Nephron (organoid): ENCODE results near the gene RASEF.

Source experiments
- H3K27ac Mint-ChIP-seq, 3 experiments: 2 replicates each; pipeline ENCODE4 v1.8.0; 2020; ENCODE audit warnings: mixed read lengths in 3 of 3, mild to moderate bottlenecking in 2 of 3, moderate library complexity in 1 of 3
- H3K27me3 Mint-ChIP-seq: 2 replicates; pipeline ENCODE4 v1.8.0; 2021; ENCODE audit warnings: low read depth, mild to moderate bottlenecking, moderate library complexity, mixed read lengths
- H3K36me3 Mint-ChIP-seq: 2 replicates; pipeline ENCODE4 v1.8.0; 2020; ENCODE audit warnings: low read depth, mixed read lengths
- H3K4me1 Mint-ChIP-seq: 2 replicates; pipeline ENCODE4 v1.8.0; 2020; ENCODE audit warnings: mixed read lengths
- H3K4me3 Mint-ChIP-seq, 3 experiments: 2 replicates each; pipeline ENCODE4 v1.8.0; 2020; ENCODE audit warnings: mild to moderate bottlenecking in 3 of 3, mixed read lengths in 3 of 3, moderate library complexity in 2 of 3
- H3K9me3 Mint-ChIP-seq: 2 replicates; pipeline ENCODE4 v1.8.0; 2020; ENCODE audit warnings: mixed read lengths
- CTCF ChIP-seq, 3 experiments: fragments of 200-600 bp; sonication (generic); IDR thresholded peaks; one replicate each; pipeline ENCODE4 v1.5.0; 2021; ENCODE audit warnings: antibody characterized with exemption in 3 of 3; ENCODE audit not compliant: unreplicated experiment in 3 of 3

RASEF gene

GRCh38 chr9:83027153-83027891 lies 35.6 kb downstream of the RASEF start:
- Mint-ChIP-seq H3K4me3 (no peak overlapping the region), H3K27ac (no peak overlapping the region), H3K27me3 (no peaks in the 10 kb centered on the region), H3K9me3 (peaks cover 6% of the 10 kb centered on the region), H3K4me1 (no peaks in the 10 kb centered on the region), H3K36me3 (no peaks in the 10 kb centered on the region)
- no peak for TF ChIP-seq CTCF (IDR thresholded peaks at IDR 0.05; ENCODE audit: unreplicated experiment in 3 of 3)

DNA sequence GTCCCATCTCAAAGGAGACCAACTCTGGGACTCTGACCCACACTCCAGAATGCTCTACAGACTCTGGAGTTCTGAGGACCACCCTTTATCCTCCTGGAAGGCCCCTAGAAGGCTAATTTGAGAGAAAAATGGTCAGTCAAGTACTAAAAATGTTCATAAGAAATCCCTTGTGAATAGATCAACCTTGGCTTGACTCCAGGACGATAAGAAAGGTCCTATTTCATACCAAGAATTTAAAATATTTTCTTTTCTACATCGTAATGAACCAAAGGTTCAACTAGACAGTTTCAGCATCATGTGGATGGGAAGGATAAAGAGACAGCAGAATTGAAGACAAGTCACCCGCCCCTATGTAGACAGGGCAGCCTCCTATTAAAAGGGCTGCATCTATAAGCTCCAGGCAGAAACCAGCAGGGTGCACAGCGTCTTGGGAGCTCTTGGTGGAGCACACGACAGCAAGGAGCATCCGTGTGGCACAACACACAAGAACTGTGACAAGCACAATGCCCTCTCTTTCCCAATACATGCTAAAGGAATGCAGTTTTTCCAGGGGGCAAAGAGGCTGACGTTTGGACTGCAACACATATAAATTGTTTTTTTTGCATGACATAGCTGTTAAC lies 38.3 kb downstream of the RASEF start:
- no peak overlapping the region for H3K27ac Mint-ChIP-seq
- no peak for TF ChIP-seq CTCF (IDR thresholded peaks at IDR 0.05; ENCODE audit: unreplicated experiment in 3 of 3)
- no peaks in the 10 kb centered on the region for H3K4me1 Mint-ChIP-seq
- H3K27me3 Mint-ChIP-seq = no peaks in the 10 kb centered on the region
- no peaks in the 10 kb centered on the region for H3K9me3 Mint-ChIP-seq
- no peaks in the 10 kb centered on the region for H3K36me3 Mint-ChIP-seq
- no peak overlapping the region for H3K4me3 Mint-ChIP-seq

DNA sequence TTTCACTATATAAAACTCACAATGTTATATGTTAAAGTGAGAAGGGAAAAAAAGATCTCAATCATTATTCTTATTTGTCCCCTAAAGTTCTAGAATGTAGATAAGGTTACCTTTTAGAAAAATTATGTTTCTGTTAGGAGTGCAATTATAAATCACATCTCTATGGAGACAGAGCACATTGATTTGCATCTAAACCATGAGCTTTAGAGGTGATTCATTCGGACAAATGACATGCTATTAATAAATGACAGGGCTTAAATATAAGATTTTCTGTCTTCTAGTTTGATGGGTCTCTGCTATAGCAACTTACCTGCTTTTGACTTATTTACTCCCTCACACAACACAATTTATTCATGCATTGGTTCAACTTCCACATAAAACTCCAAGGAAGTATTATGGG lies 39.8 kb downstream of the RASEF start:
- no peaks in the 10 kb centered on the region for H3K9me3 Mint-ChIP-seq
- H3K36me3 Mint-ChIP-seq = no peaks in the 10 kb centered on the region
- H3K27ac Mint-ChIP-seq = no peak overlapping the region
- no peaks in the 10 kb centered on the region for H3K27me3 Mint-ChIP-seq
- no peak for TF ChIP-seq CTCF (IDR thresholded peaks at IDR 0.05; ENCODE audit: unreplicated experiment in 3 of 3)
- H3K4me1 Mint-ChIP-seq = no peaks in the 10 kb centered on the region
- H3K4me3 Mint-ChIP-seq = no peak overlapping the region

GRCh38 chr9:83020864-83021263 lies 42.1 kb downstream of the RASEF start:
- peaks cover 4% of the 10 kb centered on the region for H3K9me3 Mint-ChIP-seq
- no peaks in the 10 kb centered on the region for H3K27me3 Mint-ChIP-seq
- H3K4me3 Mint-ChIP-seq = no peak overlapping the region
- H3K27ac Mint-ChIP-seq = no peak overlapping the region
- H3K36me3 Mint-ChIP-seq = no peaks in the 10 kb centered on the region
- H3K4me1 Mint-ChIP-seq = no peaks in the 10 kb centered on the region
- no peak for TF ChIP-seq CTCF (IDR thresholded peaks at IDR 0.05; ENCODE audit: unreplicated experiment in 3 of 3)

- peaks cover 4% of the 10 kb centered on the region for H3K9me3 Mint-ChIP-seq
These were observed 42.6 kb downstream of the RASEF start for GRCh38 chr9:83020327-83020726.

More at GRCh38 chr9:83020327-83020726, 42.6 kb downstream of the RASEF start:
- Mint-ChIP-seq H3K4me3 (no peak overlapping the region), H3K27me3 (no peaks in the 10 kb centered on the region), H3K36me3 (no peaks in the 10 kb centered on the region), H3K4me1 (no peaks in the 10 kb centered on the region), H3K27ac (no peak overlapping the region)
- TF ChIP-seq CTCF (IDR thresholded peaks at IDR 0.05; ENCODE audit: unreplicated experiment in 3 of 3) = no peak
